ENCODE data around the gene FAM9C. TPM values are rescaled to one million over a fixed set of nuclear protein-coding genes. Genes with fewer than 3 reads are reported as not detected.

FAM9C gene
- total and polyA plus RNA-seq, 2 donors (not counting 3 experiments of a cell fraction or from before 2014, with no cell fraction given), result not detected

DNA sequence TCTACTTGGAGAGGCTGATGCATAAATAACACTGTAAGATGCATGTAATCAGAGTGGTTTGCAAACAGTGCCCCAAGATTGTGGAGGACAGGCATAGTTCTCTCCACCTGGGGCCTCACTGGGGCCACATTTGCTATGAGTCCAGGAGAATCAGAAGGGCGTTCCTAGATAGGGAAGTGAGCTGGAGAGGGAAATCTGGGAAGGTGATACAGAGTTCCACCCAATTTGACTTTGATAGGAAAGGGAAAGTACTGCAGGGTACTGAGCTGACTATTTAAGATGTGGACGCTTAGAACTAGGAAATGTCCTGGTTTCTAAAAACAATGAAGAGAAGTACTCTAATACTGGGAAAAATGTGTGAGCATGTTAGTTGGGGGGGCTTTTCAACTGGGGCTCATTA lies 33.9 kb downstream of the FAM9C start:
- no peaks in the 10 kb centered on the region for H3K27me3 ChIP-seq (ENCODE audit: control insufficient read depth in 2 of 2, insufficient read depth in 2 of 2, low read length in 2 of 2)
- no peak for DNase-seq (ENCODE audit: low read depth, low spot score)
- no peaks in the 10 kb centered on the region for H3K36me3 ChIP-seq (ENCODE audit: control insufficient read depth in 2 of 2, extremely low read depth in 1 of 2, insufficient read depth in 2 of 2, low read length in 2 of 2)
- no peaks in the 10 kb centered on the region for H4K20me1 ChIP-seq (replicated peaks; ENCODE audit: control insufficient read depth, extremely low read depth, insufficient read depth, low read length)
- TF ChIP-seq EZH2 (IDR thresholded peaks at IDR 0.05; ENCODE audit: borderline replicate concordance, low read depth, low read length, severe bottlenecking) (no peak), FOS (IDR thresholded peaks at IDR 0.05; ENCODE audit: borderline replicate concordance, insufficient read depth, low read length) (no peak), MYC (IDR thresholded peaks at IDR 0.05; ENCODE audit: low read depth, low read length) (no peak), JUN (IDR thresholded peaks at IDR 0.05; ENCODE audit: borderline replicate concordance, insufficient read depth, insufficient read length, low read depth) (no peak), GATA2 (IDR thresholded peaks at IDR 0.05; ENCODE audit: insufficient read depth, insufficient read length, low read depth, low read length) (no peak), POLR2AphosphoS5 (IDR thresholded peaks at IDR 0.05; ENCODE audit: insufficient read depth, low read depth, low read length) (no peak), POLR2A (IDR thresholded peaks at IDR 0.05; ENCODE audit: low read depth, low read length) (no peak)
- TF ChIP-seq, protein P1, sequence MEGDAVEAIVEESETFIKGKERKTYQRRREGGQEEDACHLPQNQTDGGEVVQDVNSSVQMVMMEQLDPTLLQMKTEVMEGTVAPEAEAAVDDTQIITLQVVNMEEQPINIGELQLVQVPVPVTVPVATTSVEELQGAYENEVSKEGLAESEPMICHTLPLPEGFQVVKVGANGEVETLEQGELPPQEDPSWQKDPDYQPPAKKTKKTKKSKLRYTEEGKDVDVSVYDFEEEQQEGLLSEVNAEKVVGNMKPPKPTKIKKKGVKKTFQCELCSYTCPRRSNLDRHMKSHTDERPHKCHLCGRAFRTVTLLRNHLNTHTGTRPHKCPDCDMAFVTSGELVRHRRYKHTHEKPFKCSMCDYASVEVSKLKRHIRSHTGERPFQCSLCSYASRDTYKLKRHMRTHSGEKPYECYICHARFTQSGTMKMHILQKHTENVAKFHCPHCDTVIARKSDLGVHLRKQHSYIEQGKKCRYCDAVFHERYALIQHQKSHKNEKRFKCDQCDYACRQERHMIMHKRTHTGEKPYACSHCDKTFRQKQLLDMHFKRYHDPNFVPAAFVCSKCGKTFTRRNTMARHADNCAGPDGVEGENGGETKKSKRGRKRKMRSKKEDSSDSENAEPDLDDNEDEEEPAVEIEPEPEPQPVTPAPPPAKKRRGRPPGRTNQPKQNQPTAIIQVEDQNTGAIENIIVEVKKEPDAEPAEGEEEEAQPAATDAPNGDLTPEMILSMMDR (IDR thresholded peaks at IDR 0.05; ENCODE audit: extremely low read depth in 1 of 2, insufficient read depth in 1 of 2, low read depth in 1 of 2, low read length in 2 of 2), result no peak
- TF ChIP-seq, protein P2, sequence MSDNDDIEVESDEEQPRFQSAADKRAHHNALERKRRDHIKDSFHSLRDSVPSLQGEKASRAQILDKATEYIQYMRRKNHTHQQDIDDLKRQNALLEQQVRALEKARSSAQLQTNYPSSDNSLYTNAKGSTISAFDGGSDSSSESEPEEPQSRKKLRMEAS (IDR thresholded peaks at IDR 0.05; ENCODE audit: insufficient read depth, insufficient read length), result no peak
- H3K79me2 ChIP-seq (ENCODE audit: control insufficient read depth, insufficient read depth, low read length), result no peaks in the 10 kb centered on the region
- H3K9ac ChIP-seq (replicated peaks; ENCODE audit: extremely low read depth, insufficient read depth, low read length), result no peak overlapping the region
- H3K4me1 ChIP-seq (ENCODE audit: control insufficient read depth, extremely low read depth, insufficient read depth, low read length), result peaks cover 3% of the 10 kb centered on the region
- H3K4me3 ChIP-seq (replicated peaks in 1 of 3; ENCODE audit: insufficient read depth in 1 of 3, low read depth in 1 of 3, low read length in 3 of 3), result no peak overlapping the region
- ChIA-PET POLR2A (no interaction called here), CTCF (interaction anchor here (1.0 kb wide), 1 partner anchor 18 kb away, joined by 4 read pairs; no protein-coding TSS in a partner anchor)
- no peaks in the 10 kb centered on the region for H3K9me1 ChIP-seq (replicated peaks; ENCODE audit: control insufficient read depth, extremely low read depth, insufficient read depth, low read length)
- H3K4me2 ChIP-seq (ENCODE audit: insufficient read depth, low read length), result no peak overlapping the region
- no peak overlapping the region for H3K27ac ChIP-seq (ENCODE audit: insufficient read depth, low read depth, low read length)
- intact Hi-C loops (cut with micrococcal nuclease) (no loop called here), dilution Hi-C loops (cut with MboI; ENCODE audit: extremely low pct_ligation_motif_present, low sequenced_read_pairs) (no loop called here)
- no peak for FAIRE-seq
- no peak overlapping the region for H2AFZ ChIP-seq (ENCODE audit: low read depth, low read length)
- H3K9me3 ChIP-seq (replicated peaks; ENCODE audit: control insufficient read depth, insufficient read depth, low read length), result no peaks in the 10 kb centered on the region
- no TSS peak for BruUV-seq (replicated peaks)

All from endothelial cell of umbilical vein (primary cell).